Cardiac fibroblast (primary cell): ENCODE data around the gene SIKE1.
A peak's percentile ranks its signal among the peaks of the same experiment; 100 is the strongest.

Experiments used
- DNase-seq, 2 donors: peaks; one replicate each; pipeline versions ENCODE4 v3.0.0 to v3.0.0-alpha.2; 2010; ENCODE audit warnings: low read depth in 2 of 2
- H3K4me3 ChIP-seq, 2 donors: replicated peaks in 1 of 2; 1 replicate in 1 of 2; 2 replicates in 1 of 2; pipeline ENCODE4 v1.5.1; 2011; ENCODE audit warnings: low read depth in 2 of 2, low read length in 2 of 2, mild to moderate bottlenecking in 2 of 2, moderate library complexity in 1 of 2
- TF ChIP-seq, protein P1 (sequence below): IDR thresholded peaks from one replicate; pipeline ENCODE4 v1.5.1; 2011; ENCODE audit warnings: low read depth, mild to moderate bottlenecking, low read length, inconsistent platforms

The SIKE1 gene

DNA sequence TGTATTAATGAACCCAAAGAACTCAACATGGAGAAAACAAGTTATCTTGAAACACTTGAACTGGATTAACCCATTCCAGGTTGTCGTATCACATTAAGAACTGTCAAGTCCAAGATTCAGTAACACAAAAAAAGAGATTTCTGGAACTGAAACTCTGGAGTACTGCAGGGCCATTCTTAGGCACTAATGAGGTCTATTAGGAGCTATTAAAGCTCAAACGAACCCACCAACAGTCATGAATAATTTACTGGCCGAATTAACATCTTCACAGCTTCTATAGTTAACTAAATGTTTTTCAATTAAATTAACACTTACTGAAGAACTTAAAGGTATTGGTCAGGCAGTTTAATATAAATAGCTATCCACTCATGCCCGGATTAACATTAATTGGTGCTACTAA, 27.3 kb downstream of the SIKE1 start:
- TF ChIP-seq, protein P1, sequence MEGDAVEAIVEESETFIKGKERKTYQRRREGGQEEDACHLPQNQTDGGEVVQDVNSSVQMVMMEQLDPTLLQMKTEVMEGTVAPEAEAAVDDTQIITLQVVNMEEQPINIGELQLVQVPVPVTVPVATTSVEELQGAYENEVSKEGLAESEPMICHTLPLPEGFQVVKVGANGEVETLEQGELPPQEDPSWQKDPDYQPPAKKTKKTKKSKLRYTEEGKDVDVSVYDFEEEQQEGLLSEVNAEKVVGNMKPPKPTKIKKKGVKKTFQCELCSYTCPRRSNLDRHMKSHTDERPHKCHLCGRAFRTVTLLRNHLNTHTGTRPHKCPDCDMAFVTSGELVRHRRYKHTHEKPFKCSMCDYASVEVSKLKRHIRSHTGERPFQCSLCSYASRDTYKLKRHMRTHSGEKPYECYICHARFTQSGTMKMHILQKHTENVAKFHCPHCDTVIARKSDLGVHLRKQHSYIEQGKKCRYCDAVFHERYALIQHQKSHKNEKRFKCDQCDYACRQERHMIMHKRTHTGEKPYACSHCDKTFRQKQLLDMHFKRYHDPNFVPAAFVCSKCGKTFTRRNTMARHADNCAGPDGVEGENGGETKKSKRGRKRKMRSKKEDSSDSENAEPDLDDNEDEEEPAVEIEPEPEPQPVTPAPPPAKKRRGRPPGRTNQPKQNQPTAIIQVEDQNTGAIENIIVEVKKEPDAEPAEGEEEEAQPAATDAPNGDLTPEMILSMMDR = no peak
- no peak overlapping the region for H3K4me3 ChIP-seq
- no peak for DNase-seq

DNA sequence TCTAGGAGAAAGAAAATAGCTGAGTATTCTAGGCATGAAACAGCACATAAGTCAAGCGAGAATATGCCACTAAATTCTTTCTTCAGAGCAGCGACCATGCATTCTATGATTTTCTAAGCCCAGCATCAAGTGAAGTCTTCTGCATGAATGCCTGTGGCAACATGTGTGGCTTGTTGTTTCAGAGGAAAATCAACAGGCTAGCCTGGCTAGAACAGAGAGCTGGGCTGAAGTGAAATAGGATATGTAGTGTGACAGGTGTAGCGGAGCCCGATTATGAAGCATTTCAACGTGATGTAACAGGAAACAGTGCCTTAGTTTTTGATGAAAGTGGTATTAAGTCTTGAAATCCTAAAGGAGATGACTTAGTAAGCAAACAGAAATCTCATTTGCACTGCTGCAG, 29.7 kb downstream of the SIKE1 start:
- no peak overlapping the region for H3K4me3 ChIP-seq
- TF ChIP-seq, protein P1 = no peak

DNA sequence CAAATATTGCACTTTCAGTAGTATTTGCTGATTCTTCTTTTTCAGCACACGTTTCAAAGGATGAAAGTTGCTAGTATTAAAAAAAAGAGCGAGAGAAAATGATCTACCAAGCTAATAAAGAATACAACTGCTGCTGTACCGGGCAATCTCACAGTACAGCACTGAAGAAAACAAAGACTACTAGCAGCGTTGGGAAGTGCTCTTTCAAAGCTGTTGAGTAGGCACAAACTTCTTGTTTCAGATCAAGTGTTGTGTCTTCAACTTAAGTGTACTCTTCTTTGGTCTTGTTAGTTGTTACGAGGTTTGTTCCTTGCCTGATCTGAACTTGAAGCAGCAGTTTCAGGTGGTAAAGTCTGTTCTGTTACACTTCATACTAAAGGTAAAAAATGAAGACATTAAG, 30.6 kb downstream of the SIKE1 start:
- H3K4me3 ChIP-seq = no peak overlapping the region
- TF ChIP-seq, protein P1 = no peak

More for the DNA sequence above, 29.7 kb downstream of the SIKE1 start:
- DNase-seq = no peak

DNA sequence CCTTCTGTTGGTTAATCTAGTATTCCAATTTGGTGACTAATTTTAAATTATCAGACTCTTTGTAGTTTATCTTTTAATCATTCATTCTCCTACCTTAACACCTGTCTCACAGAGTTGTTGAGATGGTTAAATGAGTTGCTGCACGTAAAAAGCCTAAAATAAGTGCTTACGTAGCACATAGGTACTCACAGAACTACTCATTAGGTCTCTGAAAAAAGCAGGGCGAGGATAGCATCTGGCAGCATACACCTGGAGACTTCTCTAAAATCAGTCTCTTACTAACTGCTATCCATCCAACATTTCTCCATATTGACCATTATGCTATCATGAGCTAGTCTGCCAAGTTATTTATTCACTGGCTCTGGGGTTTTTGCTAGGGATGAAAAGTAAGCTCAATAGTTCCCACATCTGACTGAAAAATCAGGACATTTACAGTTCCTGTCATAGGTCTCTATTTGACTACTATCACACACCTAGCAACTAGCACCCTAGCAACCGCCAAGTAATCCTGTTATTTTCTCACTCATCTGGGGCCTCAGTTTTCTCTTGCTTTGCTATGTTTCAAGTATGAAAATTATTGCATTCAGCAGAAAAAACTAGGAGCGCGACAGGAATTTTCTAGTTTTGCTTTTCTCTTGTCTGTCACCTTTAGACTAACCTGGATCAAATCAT, 33.9 kb downstream of the SIKE1 start:
- no peak for DNase-seq
- TF ChIP-seq, protein P1 = no peak
- H3K4me3 ChIP-seq = no peak overlapping the region

More for the DNA sequence above, 30.6 kb downstream of the SIKE1 start:
- DNase-seq = no peak

DNA sequence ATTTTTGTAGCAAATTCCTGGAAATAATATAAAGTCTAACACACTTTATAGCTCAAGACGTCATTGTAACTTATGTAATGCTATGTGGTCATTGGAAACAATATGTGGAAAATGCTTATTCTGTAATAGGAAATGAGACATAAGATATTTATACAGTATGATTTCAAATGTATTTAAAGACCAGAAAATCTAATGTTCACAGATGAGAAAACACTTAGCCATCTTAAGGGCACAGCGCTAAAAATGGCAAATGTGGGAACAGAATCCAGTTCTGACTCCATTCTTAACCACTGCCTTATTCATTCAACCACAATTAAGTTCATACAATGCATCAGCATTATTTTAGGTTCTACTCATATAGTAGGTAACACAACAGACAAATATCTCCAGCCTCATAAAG, 35.2 kb downstream of the SIKE1 start:
- H3K4me3 ChIP-seq = no peak overlapping the region
- TF ChIP-seq, protein P1 = no peak
- DNase-seq = peak in 1 of 2 donors; percentile 70

DNA sequence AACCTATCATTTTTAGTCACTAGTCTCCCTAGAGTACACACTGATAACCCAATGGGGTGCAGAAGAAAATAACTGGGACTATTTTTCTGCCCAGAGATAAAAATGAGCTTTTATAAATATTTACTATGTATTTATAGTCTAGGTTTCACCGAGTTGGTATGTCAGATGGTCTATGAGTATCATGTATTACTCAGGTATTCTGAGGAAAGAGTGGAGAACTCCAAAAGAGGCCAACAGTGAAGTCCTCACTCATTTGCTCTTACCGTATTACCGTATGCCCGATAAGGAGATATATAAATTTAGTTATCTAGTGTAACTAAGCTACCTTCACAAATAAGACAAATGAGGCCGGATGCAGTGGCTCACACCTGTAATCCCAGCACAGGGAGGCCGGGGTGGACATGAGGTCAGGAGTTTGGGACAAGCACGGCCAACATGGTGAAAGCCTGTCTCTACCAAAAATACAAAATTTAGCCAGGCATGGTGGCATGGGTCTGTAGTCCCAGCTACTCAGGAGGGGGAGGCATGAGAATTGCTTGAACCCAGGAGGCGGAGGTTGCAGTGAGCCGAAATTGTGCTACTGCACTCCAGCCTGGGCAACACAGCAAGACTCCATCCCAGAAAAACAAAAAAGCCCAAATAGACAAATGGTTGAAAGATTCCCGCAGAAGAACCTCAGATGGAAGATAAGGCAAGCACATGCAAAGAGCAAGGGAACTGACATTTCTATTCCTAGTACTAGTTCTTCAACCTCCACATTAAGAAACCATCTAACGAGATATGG, 38.3 kb downstream of the SIKE1 start:
- no peak overlapping the region for H3K4me3 ChIP-seq
- DNase-seq = no peak
- TF ChIP-seq, protein P1 = no peak
